ENCODE data around the gene TRIM66. TPM values are rescaled to one million over a fixed set of nuclear protein-coding genes. Genes with fewer than 3 reads are reported as not detected.

TRIM66 gene
- total and polyA plus RNA-seq, 4 donors, result 1.6 to 14.3 (median 2.5) TPM

DNA sequence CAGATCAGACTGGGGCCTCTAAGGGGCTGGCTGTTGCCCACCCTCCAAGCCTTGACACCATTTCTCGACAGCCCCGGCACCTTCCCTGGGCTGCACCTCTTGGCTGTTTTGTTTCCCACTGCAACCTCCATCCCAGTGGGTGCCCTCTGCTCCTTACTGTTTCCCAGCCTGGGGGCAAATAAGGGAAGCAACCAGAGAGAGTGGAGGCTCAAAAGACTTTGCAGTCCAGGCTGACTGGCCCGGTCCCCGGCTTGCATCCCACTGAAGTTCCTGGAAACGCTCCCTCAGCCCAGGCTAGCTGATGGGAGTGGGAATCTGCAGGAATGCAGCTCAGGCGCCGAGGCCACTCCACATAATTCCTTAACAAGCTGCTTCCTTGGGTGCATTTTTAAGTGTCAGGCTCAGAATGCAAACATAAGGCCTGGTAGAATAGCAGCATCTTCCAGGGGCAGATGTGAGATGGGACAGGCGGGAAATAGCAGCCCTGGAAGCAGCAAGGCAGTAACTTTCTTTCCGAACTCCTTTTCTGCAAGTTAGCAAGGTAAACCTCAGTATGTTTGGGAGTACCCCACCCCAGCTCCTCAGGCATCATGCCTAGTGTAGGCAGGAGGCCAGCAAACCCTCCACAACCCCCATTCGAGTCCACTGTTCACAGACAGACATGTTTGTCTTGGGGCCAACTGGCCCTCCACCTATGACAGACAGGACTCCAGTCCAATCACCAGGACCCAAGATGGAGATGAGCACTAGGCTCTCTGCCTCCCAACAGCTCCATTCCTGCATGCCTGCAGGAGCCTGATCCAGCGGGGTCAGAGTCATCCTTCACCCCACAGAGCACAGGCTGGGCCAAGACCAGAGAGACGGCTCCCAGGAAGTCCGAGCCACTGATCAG is 39.4 kb upstream of the TRIM66 start:
- H3K27me3 ChIP-seq (ENCODE audit: control insufficient read depth in 4 of 4, insufficient read depth in 4 of 4, low read length in 3 of 4), result no peaks in the 10 kb centered on the region
- WGBS, result 83% methylated on average over 13 of the region's 13 CpGs
- no peaks in the 10 kb centered on the region for H3K9me3 ChIP-seq (ENCODE audit: control insufficient read depth in 4 of 4, low read length in 3 of 4)
- H3K4me3 ChIP-seq (ENCODE audit: low read depth in 1 of 3, low read length in 3 of 3), result no peak overlapping the region
- no peak overlapping the region for H3K9ac ChIP-seq (ENCODE audit: low read depth in 1 of 2, low read length in 2 of 2)
- no peak for DNase-seq (ENCODE audit: low spot score)
- TF ChIP-seq YY1 (IDR thresholded peaks at IDR 0.05) (no peak), FOXA2 (IDR thresholded peaks at IDR 0.05) (no peak), FOXA1 (IDR thresholded peaks at IDR 0.05) (no peak), EGR1 (IDR thresholded peaks at IDR 0.05; ENCODE audit: low read depth in 2 of 2) (no peak), GABPA (IDR thresholded peaks at IDR 0.05 in 1 of 2, conservative IDR thresholded peaks at IDR 0.05 in 1 of 2) (no peak), HNF4A (conservative IDR thresholded peaks at IDR 0.05) (no peak), TAF1 (conservative IDR thresholded peaks at IDR 0.05) (no peak), JUND (IDR thresholded peaks at IDR 0.05) (no peak), RAD21 (IDR thresholded peaks at IDR 0.05) (no peak), HNF4G (IDR thresholded peaks at IDR 0.05) (no peak), NR2F2 (IDR thresholded peaks at IDR 0.05) (peak; percentile 38), SP1 (IDR thresholded peaks at IDR 0.05) (no peak), ATF3 (IDR thresholded peaks at IDR 0.05) (no peak), ZBTB33 (IDR thresholded peaks at IDR 0.05) (no peak), RXRA (IDR thresholded peaks at IDR 0.05) (no peak)
- TF ChIP-seq, protein P1, sequence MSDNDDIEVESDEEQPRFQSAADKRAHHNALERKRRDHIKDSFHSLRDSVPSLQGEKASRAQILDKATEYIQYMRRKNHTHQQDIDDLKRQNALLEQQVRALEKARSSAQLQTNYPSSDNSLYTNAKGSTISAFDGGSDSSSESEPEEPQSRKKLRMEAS (IDR thresholded peaks at IDR 0.05), result no peak
- TF ChIP-seq, protein P2, sequence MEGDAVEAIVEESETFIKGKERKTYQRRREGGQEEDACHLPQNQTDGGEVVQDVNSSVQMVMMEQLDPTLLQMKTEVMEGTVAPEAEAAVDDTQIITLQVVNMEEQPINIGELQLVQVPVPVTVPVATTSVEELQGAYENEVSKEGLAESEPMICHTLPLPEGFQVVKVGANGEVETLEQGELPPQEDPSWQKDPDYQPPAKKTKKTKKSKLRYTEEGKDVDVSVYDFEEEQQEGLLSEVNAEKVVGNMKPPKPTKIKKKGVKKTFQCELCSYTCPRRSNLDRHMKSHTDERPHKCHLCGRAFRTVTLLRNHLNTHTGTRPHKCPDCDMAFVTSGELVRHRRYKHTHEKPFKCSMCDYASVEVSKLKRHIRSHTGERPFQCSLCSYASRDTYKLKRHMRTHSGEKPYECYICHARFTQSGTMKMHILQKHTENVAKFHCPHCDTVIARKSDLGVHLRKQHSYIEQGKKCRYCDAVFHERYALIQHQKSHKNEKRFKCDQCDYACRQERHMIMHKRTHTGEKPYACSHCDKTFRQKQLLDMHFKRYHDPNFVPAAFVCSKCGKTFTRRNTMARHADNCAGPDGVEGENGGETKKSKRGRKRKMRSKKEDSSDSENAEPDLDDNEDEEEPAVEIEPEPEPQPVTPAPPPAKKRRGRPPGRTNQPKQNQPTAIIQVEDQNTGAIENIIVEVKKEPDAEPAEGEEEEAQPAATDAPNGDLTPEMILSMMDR (IDR thresholded peaks at IDR 0.05; ENCODE audit: low read depth, low read length, missing input control), result no peak
- TF ChIP-seq, protein P3, sequence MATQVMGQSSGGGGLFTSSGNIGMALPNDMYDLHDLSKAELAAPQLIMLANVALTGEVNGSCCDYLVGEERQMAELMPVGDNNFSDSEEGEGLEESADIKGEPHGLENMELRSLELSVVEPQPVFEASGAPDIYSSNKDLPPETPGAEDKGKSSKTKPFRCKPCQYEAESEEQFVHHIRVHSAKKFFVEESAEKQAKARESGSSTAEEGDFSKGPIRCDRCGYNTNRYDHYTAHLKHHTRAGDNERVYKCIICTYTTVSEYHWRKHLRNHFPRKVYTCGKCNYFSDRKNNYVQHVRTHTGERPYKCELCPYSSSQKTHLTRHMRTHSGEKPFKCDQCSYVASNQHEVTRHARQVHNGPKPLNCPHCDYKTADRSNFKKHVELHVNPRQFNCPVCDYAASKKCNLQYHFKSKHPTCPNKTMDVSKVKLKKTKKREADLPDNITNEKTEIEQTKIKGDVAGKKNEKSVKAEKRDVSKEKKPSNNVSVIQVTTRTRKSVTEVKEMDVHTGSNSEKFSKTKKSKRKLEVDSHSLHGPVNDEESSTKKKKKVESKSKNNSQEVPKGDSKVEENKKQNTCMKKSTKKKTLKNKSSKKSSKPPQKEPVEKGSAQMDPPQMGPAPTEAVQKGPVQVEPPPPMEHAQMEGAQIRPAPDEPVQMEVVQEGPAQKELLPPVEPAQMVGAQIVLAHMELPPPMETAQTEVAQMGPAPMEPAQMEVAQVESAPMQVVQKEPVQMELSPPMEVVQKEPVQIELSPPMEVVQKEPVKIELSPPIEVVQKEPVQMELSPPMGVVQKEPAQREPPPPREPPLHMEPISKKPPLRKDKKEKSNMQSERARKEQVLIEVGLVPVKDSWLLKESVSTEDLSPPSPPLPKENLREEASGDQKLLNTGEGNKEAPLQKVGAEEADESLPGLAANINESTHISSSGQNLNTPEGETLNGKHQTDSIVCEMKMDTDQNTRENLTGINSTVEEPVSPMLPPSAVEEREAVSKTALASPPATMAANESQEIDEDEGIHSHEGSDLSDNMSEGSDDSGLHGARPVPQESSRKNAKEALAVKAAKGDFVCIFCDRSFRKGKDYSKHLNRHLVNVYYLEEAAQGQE (IDR thresholded peaks at IDR 0.05), result peak; percentile 29
- peaks cover 15 to 53% (median 49%) of the 10 kb centered on the region in 4 donors for H3K4me1 ChIP-seq (ENCODE audit: control insufficient read depth in 4 of 4, insufficient read depth in 4 of 4, low read length in 3 of 4)
- peak overlapping the region; percentile 62 to 64 for H3K27ac ChIP-seq (ENCODE audit: low read depth in 1 of 2, low read length in 2 of 2)
- peaks cover 0 to 8% (median 5%) of the 10 kb centered on the region in 4 donors for H3K36me3 ChIP-seq (ENCODE audit: control insufficient read depth in 4 of 4, insufficient read depth in 3 of 4, low read depth in 1 of 4, low read length in 3 of 4)

All from liver (tissue), 9 donors.